Fibroblast of lung (primary cell): Measurements from ENCODE around the gene CDKN2B-AS1. TPM values are rescaled to one million over a fixed set of nuclear protein-coding genes. Genes with fewer than 3 reads are reported as not detected.

ENCODE experiments used
- DNase-seq, 2 donors: peaks; one replicate each; pipeline versions ENCODE4 v3.0.0 to v3.0.0-alpha.2; 2010; ENCODE audit warnings: low read depth in 2 of 2
- H2AFZ ChIP-seq: 2 replicates; pipeline ENCODE4 v1.5.1; 2012; ENCODE audit warnings: low read length, control low read depth, inconsistent platforms
- H3K27ac ChIP-seq: 2 replicates; pipeline ENCODE4 v1.5.1; 2011; ENCODE audit warnings: low read length, control low read depth; ENCODE audit not compliant: insufficient read depth
- H3K27me3 ChIP-seq: 2 replicates; pipeline ENCODE4 v1.5.1; 2011; ENCODE audit warnings: mild to moderate bottlenecking, low read length; ENCODE audit not compliant: control insufficient read depth, insufficient read depth
- H3K36me3 ChIP-seq: 2 replicates; pipeline ENCODE4 v1.5.1; 2011; ENCODE audit warnings: low read length; ENCODE audit not compliant: control insufficient read depth, insufficient read depth
- H3K4me1 ChIP-seq: 2 replicates; pipeline ENCODE4 v1.5.1; 2011; ENCODE audit warnings: low read length; ENCODE audit not compliant: control insufficient read depth, insufficient read depth; ENCODE audit errors: extremely low read depth
- H3K4me2 ChIP-seq: 2 replicates; pipeline ENCODE4 v1.5.1; 2011; ENCODE audit warnings: low read length, control low read depth; ENCODE audit not compliant: insufficient read depth; ENCODE audit errors: extremely low read depth
- H3K4me3 ChIP-seq, 4 experiments: fragments of 200-600 bp in 1 of 4; sonication (generic) in 1 of 4; replicated peaks in 1 of 4; 2 replicates each; pipeline ENCODE4 v1.5.1; 2011 to 2016; ENCODE audit warnings: low read length in 4 of 4, low read depth in 3 of 4, mild to moderate bottlenecking in 3 of 4, control low read depth in 2 of 4, inconsistent platforms in 1 of 4, mixed read lengths in 1 of 4; ENCODE audit not compliant: insufficient read depth in 1 of 4; ENCODE audit errors: control extremely low read depth in 1 of 4
- H3K79me2 ChIP-seq: 2 replicates; pipeline ENCODE4 v1.5.1; 2012; ENCODE audit warnings: mild to moderate bottlenecking, low read length, inconsistent platforms; ENCODE audit not compliant: control insufficient read depth, insufficient read depth
- H3K9ac ChIP-seq: 2 replicates; pipeline ENCODE4 v1.5.1; 2011; ENCODE audit warnings: mild to moderate bottlenecking, low read length, control low read depth; ENCODE audit not compliant: insufficient read depth
- H3K9me3 ChIP-seq: 2 replicates; pipeline ENCODE4 v1.5.1; 2012; ENCODE audit warnings: low read depth, low read length; ENCODE audit not compliant: control insufficient read depth, insufficient read depth
- H4K20me1 ChIP-seq: 2 replicates; pipeline ENCODE4 v1.5.1; 2011; ENCODE audit warnings: low read length; ENCODE audit not compliant: control insufficient read depth, insufficient read depth; ENCODE audit errors: extremely low read depth
- EZH2 ChIP-seq: IDR thresholded peaks from 2 replicates; pipeline ENCODE4 v1.5.1; 2012; ENCODE audit warnings: low read length, control low read depth, mild to moderate bottlenecking; ENCODE audit errors: missing control alignments
- polyA plus RNA-seq, 2 donors: library from polyadenylated mRNA; depleted of rRNA in 1 of 2; stranded (reverse) in 1 of 2; unstranded in 1 of 2; fragments of >200 nt; gene quantifications; 2 replicates each; pipeline ENCODE4 v1.2.1, GENCODE V29; 2011 to 2012; ENCODE audit warnings: missing spikeins in 1 of 2
- total RNA-seq: library from RNA; depleted of rRNA; stranded (reverse); fragments of >200 nt; gene quantifications from 2 replicates; pipeline ENCODE4 v1.2.1, GENCODE V29; 2014
- TF ChIP-seq, protein P1 (sequence below), 2 donors: IDR thresholded peaks in 1 of 2; conservative IDR thresholded peaks in 1 of 2; 1 replicate in 1 of 2; 2 replicates in 1 of 2; pipeline ENCODE4 v1.5.1; 2011 to 2012; ENCODE audit warnings: low read length in 2 of 2, control low read depth in 1 of 2, inconsistent platforms in 1 of 2, low read depth in 1 of 2, mild to moderate bottlenecking in 1 of 2

Gene CDKN2B-AS1
- total and polyA plus RNA-seq, 2 donors (not counting 1 experiment from before 2014, with no cell fraction given) = 1.1 to 7.6 TPM

- Histone ChIP-seq H3K27ac (peak overlapping the region; percentile 86), H3K4me1 (peaks cover 26% of the 10 kb centered on the region), H2AFZ (no peak overlapping the region), H3K4me3 (no peak overlapping the region), H3K27me3 (no peaks in the 10 kb centered on the region), H3K4me2 (peak overlapping the region; percentile 34), H3K36me3 (no peaks in the 10 kb centered on the region), H3K9ac (no peak overlapping the region), H3K9me3 (no peaks in the 10 kb centered on the region), H4K20me1 (no peaks in the 10 kb centered on the region), H3K79me2 (no peaks in the 10 kb centered on the region)
- TF ChIP-seq EZH2 = no peak
- TF ChIP-seq, protein P1, sequence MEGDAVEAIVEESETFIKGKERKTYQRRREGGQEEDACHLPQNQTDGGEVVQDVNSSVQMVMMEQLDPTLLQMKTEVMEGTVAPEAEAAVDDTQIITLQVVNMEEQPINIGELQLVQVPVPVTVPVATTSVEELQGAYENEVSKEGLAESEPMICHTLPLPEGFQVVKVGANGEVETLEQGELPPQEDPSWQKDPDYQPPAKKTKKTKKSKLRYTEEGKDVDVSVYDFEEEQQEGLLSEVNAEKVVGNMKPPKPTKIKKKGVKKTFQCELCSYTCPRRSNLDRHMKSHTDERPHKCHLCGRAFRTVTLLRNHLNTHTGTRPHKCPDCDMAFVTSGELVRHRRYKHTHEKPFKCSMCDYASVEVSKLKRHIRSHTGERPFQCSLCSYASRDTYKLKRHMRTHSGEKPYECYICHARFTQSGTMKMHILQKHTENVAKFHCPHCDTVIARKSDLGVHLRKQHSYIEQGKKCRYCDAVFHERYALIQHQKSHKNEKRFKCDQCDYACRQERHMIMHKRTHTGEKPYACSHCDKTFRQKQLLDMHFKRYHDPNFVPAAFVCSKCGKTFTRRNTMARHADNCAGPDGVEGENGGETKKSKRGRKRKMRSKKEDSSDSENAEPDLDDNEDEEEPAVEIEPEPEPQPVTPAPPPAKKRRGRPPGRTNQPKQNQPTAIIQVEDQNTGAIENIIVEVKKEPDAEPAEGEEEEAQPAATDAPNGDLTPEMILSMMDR (conservative IDR thresholded peaks at IDR 0.05 in 1 of 2, IDR thresholded peaks at IDR 0.05 in 1 of 2; ENCODE audit: low read depth in 1 of 2, low read length in 2 of 2) = no peak
- DNase-seq = peak; percentile 84 to 95
These were observed 109.3 kb downstream of the CDKN2B-AS1 start for GRCh38 chr9:22103685-22104575.

DNA sequence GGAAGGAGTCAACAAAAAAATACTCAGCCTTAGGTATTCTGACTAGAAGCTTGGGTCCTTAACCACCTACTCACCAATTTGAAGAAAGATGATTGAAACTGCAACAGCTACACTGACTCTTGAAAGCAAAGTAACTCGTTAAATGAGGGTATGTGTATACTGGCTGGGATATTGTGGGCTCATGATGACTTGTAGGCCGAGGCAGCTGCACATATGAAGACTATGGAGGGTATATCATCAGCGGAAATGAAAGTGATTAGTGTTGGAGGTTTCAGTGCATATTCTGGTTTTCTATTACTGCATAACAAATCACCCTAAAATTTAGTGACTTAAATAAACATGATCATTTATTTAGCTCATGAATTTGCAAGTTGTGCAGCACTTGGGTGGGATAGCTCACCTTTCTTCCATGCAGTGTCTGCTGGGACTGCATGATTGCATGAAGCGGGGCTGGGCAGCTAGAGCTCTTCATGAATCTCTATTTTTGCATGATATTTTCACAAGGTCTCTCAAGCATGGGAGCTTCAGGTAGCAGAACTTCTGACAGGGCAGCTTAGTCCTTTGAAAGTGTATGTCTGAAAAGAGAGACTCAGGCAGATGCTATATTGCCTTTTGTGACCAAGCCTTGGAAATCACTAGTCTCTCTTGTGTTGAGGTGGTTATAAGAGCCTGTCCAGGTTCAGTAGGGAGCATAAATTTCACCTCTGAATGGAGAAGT is 110.6 kb downstream of the CDKN2B-AS1 start:
- H2AFZ ChIP-seq = no peak overlapping the region
- H3K79me2 ChIP-seq = no peaks in the 10 kb centered on the region
- H3K36me3 ChIP-seq = no peaks in the 10 kb centered on the region
- TF ChIP-seq, protein P1 (conservative IDR thresholded peaks at IDR 0.05 in 1 of 2, IDR thresholded peaks at IDR 0.05 in 1 of 2; ENCODE audit: low read depth in 1 of 2, low read length in 2 of 2) = no peak
- no peak for TF ChIP-seq EZH2
- no peak overlapping the region for H3K4me3 ChIP-seq
- peak overlapping the region; percentile 86 for H3K27ac ChIP-seq
- H3K9ac ChIP-seq = no peak overlapping the region
- H3K27me3 ChIP-seq = no peaks in the 10 kb centered on the region
- no peak overlapping the region for H3K4me2 ChIP-seq
- peaks cover 28% of the 10 kb centered on the region for H3K4me1 ChIP-seq
- no peak for DNase-seq
- H4K20me1 ChIP-seq = no peaks in the 10 kb centered on the region
- H3K9me3 ChIP-seq = no peaks in the 10 kb centered on the region
